H1 (cell line): ENCODE results near the gene GASK1B. TPM values are rescaled to one million over a fixed set of nuclear protein-coding genes. Genes with fewer than 3 reads are reported as not detected.
A peak's percentile ranks its signal among the peaks of the same experiment; 100 is the strongest.

Experiments used
- CHD7 ChIP-seq: fragments of 300-600 bp; sonication (generic); IDR thresholded peaks from 2 replicates; pipeline ENCODE4 v1.7.1; 2012; ENCODE audit warnings: low read length, moderate library complexity, mild to moderate bottlenecking, inconsistent platforms; ENCODE audit not compliant: insufficient replicate concordance
- CTCF ChIP-seq, 3 experiments: IDR thresholded peaks; 1 replicate in 2 of 3; 2 replicates in 1 of 3; pipeline versions ENCODE4 v1.5.1 to v1.6.1; 2011; ENCODE audit warnings: low read length in 3 of 3, mild to moderate bottlenecking in 3 of 3, inconsistent platforms in 2 of 3, low read depth in 1 of 3, moderate library complexity in 1 of 3; ENCODE audit not compliant: insufficient read depth in 1 of 3; ENCODE audit errors: control extremely low read depth in 1 of 3
- E2F6 ChIP-seq: IDR thresholded peaks from 2 replicates; pipeline ENCODE4 v1.6.1; 2012; ENCODE audit warnings: inconsistent platforms
- TAF7 ChIP-seq: optimal IDR thresholded peaks from 2 replicates; pipeline ENCODE3; 2011; ENCODE audit warnings: low read depth, mild to moderate bottlenecking, inconsistent platforms, low read length, moderate library complexity, borderline replicate concordance
- TEAD4 ChIP-seq: IDR thresholded peaks from 2 replicates; pipeline ENCODE4 v1.6.1; 2012; ENCODE audit warnings: low read depth, low read length, inconsistent platforms, mixed read lengths
- polyA plus RNA-seq, 7 experiments: library from polyadenylated mRNA; depleted of rRNA in 3 of 7; stranded (reverse) in 5 of 7; unstranded in 2 of 7; fragments of >200 nt in 5 of 7; fragments of 200-250 nt in 2 of 7; gene quantifications; 1 replicate in 5 of 7; 2 replicates in 1 of 7; 4 replicates in 1 of 7; pipeline versions ENCODE4 v1.2.1 to v1.2.3, GENCODE V29; 2011 to 2013; ENCODE audit warnings: missing spikeins in 2 of 7, mixed read lengths in 2 of 7
- total RNA-seq: library from RNA; stranded (reverse); fragmentation: NEBNext Ultra II Directional; extraction: Animal tissue kit (Norgen Biotek cat#: 25700); gene quantifications from 2 replicates; pipeline ENCODE4 v1.2.1, GENCODE V29; 2021

GASK1B gene
- total and polyA plus RNA-seq, 2 of the 8 experiments (the other 6 are each of a cell fraction or from before 2014, with no cell fraction given): not detected

GRCh38 chr4:158172261-158173258 lies at the start of gene GASK1B (continued):
- TF ChIP-seq CTCF (IDR thresholded peaks at IDR 0.05; ENCODE audit: control extremely low read depth in 1 of 3, insufficient read depth in 1 of 3, low read depth in 1 of 3, low read length in 3 of 3) (peak in 2 of 3 experiments; percentile 53 to 56; a peak in 2 of 4 replicates), E2F6 (no peak), TEAD4 (peak; percentile 48; the same call in 1 of the 2 replicates), CHD7 (peak; percentile 74), TAF7 (no peak)
